Measurements from ENCODE around the gene OR13C2. TPM values are rescaled to one million over a fixed set of nuclear protein-coding genes. Genes with fewer than 3 reads are reported as not detected.

The OR13C2 gene
- total RNA-seq, 1 experiment from 2014 or later: not detected

Other genes with a start within 250 kb of the OR13C2 start
- not detected in 2 replicates for gene OR13F1, start 101.4 kb downstream of the OR13C2 start, total RNA-seq (2014; rRNA removed; shearing (Covaris generic))
- gene OR13C4, start 78.4 kb downstream of the OR13C2 start, total RNA-seq (2014; rRNA removed; shearing (Covaris generic)): not detected in 2 replicates
- gene OR13C3, start 68.8 kb downstream of the OR13C2 start, total RNA-seq (2014; rRNA removed; shearing (Covaris generic)): not detected in 2 replicates
- not detected in 2 replicates for gene OR13C8, start 36.5 kb downstream of the OR13C2 start, total RNA-seq (2014; rRNA removed; shearing (Covaris generic))
- gene OR13C5, start 6.2 kb downstream of the OR13C2 start, total RNA-seq (2014; rRNA removed; shearing (Covaris generic)): not detected in 2 replicates
- not detected in 2 replicates for gene OR13C9, start 12.6 kb upstream of the OR13C2 start, total RNA-seq (2014; rRNA removed; shearing (Covaris generic))
- not detected in 2 replicates for gene OR13D1, start 88.9 kb upstream of the OR13C2 start, total RNA-seq (2014; rRNA removed; shearing (Covaris generic))
- gene NIPSNAP3A, start 142.1 kb upstream of the OR13C2 start, total RNA-seq (2014; rRNA removed; shearing (Covaris generic)): 38.4 and 44.3 TPM in 2 replicates
- 0.62 and 1.5 TPM in 2 replicates for gene NIPSNAP3B, start 158.5 kb upstream of the OR13C2 start, total RNA-seq (2014; rRNA removed; shearing (Covaris generic))

Data from H4 (cell line).